Measurements from ENCODE around the gene PPM1A.

The PPM1A gene

GRCh38 chr14:60238955-60239354, 10.1 kb upstream of the PPM1A start:
- no peak for TF ChIP-seq CTCF (IDR thresholded peaks at IDR 0.05; ENCODE audit: insufficient read depth, low read depth, low read length, missing control alignments)

DNA sequence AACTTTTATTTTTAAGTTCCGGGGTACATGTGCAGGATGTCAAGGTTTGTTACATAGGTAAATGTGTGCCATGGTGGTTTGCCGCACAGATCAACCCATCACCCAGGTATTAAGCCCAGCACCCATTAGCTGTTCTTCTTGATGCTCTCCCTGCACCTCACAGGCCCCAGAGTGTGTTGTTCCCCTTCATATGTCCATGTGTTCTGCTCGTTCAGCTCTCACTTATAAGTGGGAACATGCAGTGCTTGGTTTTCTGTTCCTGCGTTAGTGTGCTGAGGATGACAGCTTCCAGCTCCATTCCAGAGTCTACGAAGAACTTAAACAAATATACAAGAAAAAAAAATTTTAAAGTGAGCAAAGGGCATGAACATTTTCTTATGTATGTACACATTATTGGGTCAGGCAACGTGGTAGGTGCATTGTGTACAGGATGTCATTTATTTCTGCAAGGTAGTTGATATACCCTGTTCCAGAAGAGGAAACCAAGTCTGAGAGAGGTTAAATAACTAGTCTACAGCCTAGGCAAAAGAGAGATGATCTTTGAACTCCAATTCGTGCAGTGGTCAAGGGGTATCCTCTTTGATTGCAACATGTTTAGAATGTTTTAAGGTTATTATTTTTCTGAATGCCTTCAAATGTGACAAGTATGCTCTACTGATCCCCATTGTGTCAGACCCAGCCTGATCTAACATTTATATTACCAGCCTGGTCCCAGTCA, 8.7 kb upstream of the PPM1A start:
- no peak for DNase-seq (ENCODE audit: low read depth)
- H3K4me3 ChIP-seq (ENCODE audit: low read length), result no peak overlapping the region
- no peak for TF ChIP-seq CTCF (IDR thresholded peaks at IDR 0.05; ENCODE audit: insufficient read depth, low read depth, low read length, missing control alignments)

More at GRCh38 chr14:60238955-60239354, 10.1 kb upstream of the PPM1A start:
- DNase-seq (ENCODE audit: low read depth), result no peak
- H3K4me3 ChIP-seq (ENCODE audit: low read length), result no peak overlapping the region

DNA sequence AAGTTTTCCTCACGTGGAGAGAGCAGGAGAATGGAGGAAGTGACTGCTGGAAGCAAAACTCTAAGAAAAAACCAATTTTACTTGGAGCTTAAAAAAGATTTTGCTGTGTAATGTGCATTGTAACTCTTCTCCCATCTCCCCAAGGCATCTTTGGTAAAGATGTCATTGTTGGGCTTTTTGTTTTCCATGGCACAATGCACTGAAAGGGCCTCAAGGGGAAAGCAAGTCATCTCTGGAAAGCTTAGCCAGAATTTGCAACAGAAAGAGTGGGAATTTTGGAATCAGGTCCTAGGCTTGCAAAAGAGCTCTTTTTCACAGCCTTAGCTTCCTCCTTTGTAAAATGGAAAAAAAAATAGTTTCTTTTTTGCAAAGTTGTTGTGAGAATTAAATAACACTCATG, 7.9 kb upstream of the PPM1A start:
- no peak for TF ChIP-seq CTCF (IDR thresholded peaks at IDR 0.05; ENCODE audit: insufficient read depth, low read depth, low read length, missing control alignments)

GRCh38 chr14:60242429-60242828, 6.6 kb upstream of the PPM1A start:
- TF ChIP-seq CTCF (IDR thresholded peaks at IDR 0.05; ENCODE audit: insufficient read depth, low read depth, low read length, missing control alignments), result no peak
- H3K4me3 ChIP-seq (ENCODE audit: low read length), result no peak overlapping the region
- DNase-seq (ENCODE audit: low read depth), result no peak

More for the DNA sequence above, 7.9 kb upstream of the PPM1A start:
- no peak for DNase-seq (ENCODE audit: low read depth)
- no peak overlapping the region for H3K4me3 ChIP-seq (ENCODE audit: low read length)

- peak; percentile 20 for DNase-seq (ENCODE audit: low read depth)
- no peak overlapping the region for H3K4me3 ChIP-seq (ENCODE audit: low read length)
- no peak for TF ChIP-seq CTCF (IDR thresholded peaks at IDR 0.05; ENCODE audit: insufficient read depth, low read depth, low read length, missing control alignments)
Measured at GRCh38 chr14:60245380-60246177, 3.4 kb upstream of the PPM1A start.

GRCh38 chr14:60247994-60248696, 876 bp upstream of the PPM1A start:
- peak; percentile 96 for DNase-seq (ENCODE audit: low read depth)
- peak overlapping the region; percentile 52 for H3K4me3 ChIP-seq (ENCODE audit: low read length)
- no peak for TF ChIP-seq CTCF (IDR thresholded peaks at IDR 0.05; ENCODE audit: insufficient read depth, low read depth, low read length, missing control alignments)
